ENCODE data around the gene FNDC5. TPM values are rescaled to one million over a fixed set of nuclear protein-coding genes. Genes with fewer than 3 reads are reported as not detected.
A peak's percentile ranks its signal among the peaks of the same experiment; 100 is the strongest.
"Not testable (repeated sequence)": the region's sequence is repeated elsewhere in the genome, so short reads cannot be mapped to it uniquely, and the experiment has no call there.

FNDC5 gene
- polyA plus RNA-seq (2013, experiment 1 of 2): 3.5 TPM
- polyA plus RNA-seq (2013, experiment 2 of 2): 5.0 TPM

GRCh38 chr1:32870615-32871363 is at the start of gene FNDC5:
FNDC5 (minus strand) TSS chr1:32870912.
- Histone ChIP-seq H3K27me3 (ENCODE audit: insufficient read depth, low read length) (peaks cover 32% of the 10 kb centered on the region), H3K4me3 (ENCODE audit: low read length) (peak within 1 kb of the TSS; percentile 49), H3K27ac (ENCODE audit: low read depth, low read length) (no peak within 1 kb of the TSS), H3K9me3 (ENCODE audit: insufficient read depth, low read depth, low read length) (no peaks in the 10 kb centered on the region), H3K4me1 (ENCODE audit: insufficient read depth, low read length) (peaks cover 18% of the 10 kb centered on the region), H3K36me3 (ENCODE audit: insufficient read depth, low read length) (no peaks in the 10 kb centered on the region), H3K9ac (ENCODE audit: low read depth, low read length) (no peak within 1 kb of the TSS)
- 3% methylated on average over 98 of the region's 99 CpGs for WGBS

GRCh38 chr1:32919811-32920733 is 49.4 kb upstream of the FNDC5 start:
- Histone ChIP-seq H3K36me3 (ENCODE audit: insufficient read depth, low read length) (no peaks in the 10 kb centered on the region), H3K4me3 (ENCODE audit: low read length) (no peak overlapping the region), H3K9me3 (ENCODE audit: insufficient read depth, low read depth, low read length) (no peaks in the 10 kb centered on the region), H3K27ac (ENCODE audit: low read depth, low read length) (no peak overlapping the region), H3K4me1 (ENCODE audit: insufficient read depth, low read length) (no peaks in the 10 kb centered on the region), H3K27me3 (ENCODE audit: insufficient read depth, low read length) (peaks cover 28% of the 10 kb centered on the region), H3K9ac (ENCODE audit: low read depth, low read length) (no peak overlapping the region)
- WGBS: 89% methylated on average over 11 of the region's 11 CpGs

GRCh38 chr1:32918179-32918578 is 47.5 kb upstream of the FNDC5 start:
- H3K9me3 ChIP-seq (ENCODE audit: insufficient read depth, low read depth, low read length): no peaks in the 10 kb centered on the region
- no peak overlapping the region for H3K27ac ChIP-seq (ENCODE audit: low read depth, low read length)
- H3K36me3 ChIP-seq (ENCODE audit: insufficient read depth, low read length): no peaks in the 10 kb centered on the region
- H3K4me1 ChIP-seq (ENCODE audit: insufficient read depth, low read length): no peaks in the 10 kb centered on the region
- H3K4me3 ChIP-seq (ENCODE audit: low read length): no peak overlapping the region
- no peak overlapping the region for H3K9ac ChIP-seq (ENCODE audit: low read depth, low read length)
- peaks cover 9% of the 10 kb centered on the region for H3K27me3 ChIP-seq (ENCODE audit: insufficient read depth, low read length)
- 57% methylated on average over 1 of the region's 1 CpG for WGBS

GRCh38 chr1:32917521-32917920 is 46.8 kb upstream of the FNDC5 start:
- Histone ChIP-seq H3K4me3 (ENCODE audit: low read length) (no peak overlapping the region), H3K27me3 (ENCODE audit: insufficient read depth, low read length) (peaks cover 3% of the 10 kb centered on the region), H3K9me3 (ENCODE audit: insufficient read depth, low read depth, low read length) (no peaks in the 10 kb centered on the region), H3K4me1 (ENCODE audit: insufficient read depth, low read length) (no peaks in the 10 kb centered on the region), H3K36me3 (ENCODE audit: insufficient read depth, low read length) (no peaks in the 10 kb centered on the region), H3K27ac (ENCODE audit: low read depth, low read length) (no peak overlapping the region), H3K9ac (ENCODE audit: low read depth, low read length) (no peak overlapping the region)
- 78% methylated on average over 7 of the region's 7 CpGs for WGBS

GRCh38 chr1:32915766-32916706 is 45.3 kb upstream of the FNDC5 start:
- Histone ChIP-seq H3K36me3 (ENCODE audit: insufficient read depth, low read length) (no peaks in the 10 kb centered on the region), H3K4me1 (ENCODE audit: insufficient read depth, low read length) (no peaks in the 10 kb centered on the region), H3K4me3 (ENCODE audit: low read length) (no peak overlapping the region), H3K27ac (ENCODE audit: low read depth, low read length) (no peak overlapping the region), H3K27me3 (ENCODE audit: insufficient read depth, low read length) (no peaks in the 10 kb centered on the region; the same call in 1 of the 2 replicates), H3K9ac (ENCODE audit: low read depth, low read length) (no peak overlapping the region), H3K9me3 (ENCODE audit: insufficient read depth, low read depth, low read length) (no peaks in the 10 kb centered on the region)
- WGBS: 93% methylated on average over 10 of the region's 12 CpGs

GRCh38 chr1:32910319-32910718 is 39.6 kb upstream of the FNDC5 start:
- H3K9me3 ChIP-seq (ENCODE audit: insufficient read depth, low read depth, low read length): no peaks in the 10 kb centered on the region
- WGBS: 94% methylated on average over 2 of the region's 5 CpGs
- no peaks in the 10 kb centered on the region for H3K4me1 ChIP-seq (ENCODE audit: insufficient read depth, low read length)

GRCh38 chr1:32907435-32907834 is 36.7 kb upstream of the FNDC5 start:
- WGBS: 64% methylated on average over 4 of the region's 4 CpGs
- no peak overlapping the region for H3K9ac ChIP-seq (ENCODE audit: low read depth, low read length)
- H3K27me3 ChIP-seq (ENCODE audit: insufficient read depth, low read length): peaks cover 8% of the 10 kb centered on the region
- H3K9me3 ChIP-seq (ENCODE audit: insufficient read depth, low read depth, low read length): no peaks in the 10 kb centered on the region
- H3K27ac ChIP-seq (ENCODE audit: low read depth, low read length): no peak overlapping the region
- H3K4me1 ChIP-seq (ENCODE audit: insufficient read depth, low read length): no peaks in the 10 kb centered on the region
- H3K36me3 ChIP-seq (ENCODE audit: insufficient read depth, low read length): no peaks in the 10 kb centered on the region
- no peak overlapping the region for H3K4me3 ChIP-seq (ENCODE audit: low read length)

More at GRCh38 chr1:32910319-32910718, 39.6 kb upstream of the FNDC5 start:
- no peak overlapping the region for H3K4me3 ChIP-seq (ENCODE audit: low read length)
- H3K36me3 ChIP-seq (ENCODE audit: insufficient read depth, low read length): no peaks in the 10 kb centered on the region
- no peaks in the 10 kb centered on the region; the same call in 1 of the 2 replicates for H3K27me3 ChIP-seq (ENCODE audit: insufficient read depth, low read length)
- H3K9ac ChIP-seq (ENCODE audit: low read depth, low read length): no peak overlapping the region
- no peak overlapping the region for H3K27ac ChIP-seq (ENCODE audit: low read depth, low read length)

GRCh38 chr1:32906654-32907053 is 35.9 kb upstream of the FNDC5 start:
- Histone ChIP-seq H3K9ac (ENCODE audit: low read depth, low read length) (no peak overlapping the region), H3K9me3 (ENCODE audit: insufficient read depth, low read depth, low read length) (no peaks in the 10 kb centered on the region), H3K4me3 (ENCODE audit: low read length) (no peak overlapping the region), H3K4me1 (ENCODE audit: insufficient read depth, low read length) (no peaks in the 10 kb centered on the region), H3K27me3 (ENCODE audit: insufficient read depth, low read length) (peaks cover 16% of the 10 kb centered on the region), H3K36me3 (ENCODE audit: insufficient read depth, low read length) (no peaks in the 10 kb centered on the region), H3K27ac (ENCODE audit: low read depth, low read length) (no peak overlapping the region)
- WGBS: 89% methylated on average over 7 of the region's 7 CpGs

- H3K27ac ChIP-seq (ENCODE audit: low read depth, low read length); H3K36me3 ChIP-seq (ENCODE audit: insufficient read depth, low read length); H3K9ac ChIP-seq (ENCODE audit: low read depth, low read length); H3K4me3 ChIP-seq (ENCODE audit: low read length); H3K4me1 ChIP-seq (ENCODE audit: insufficient read depth, low read length); H3K9me3 ChIP-seq (ENCODE audit: insufficient read depth, low read depth, low read length): not testable (repeated sequence)
- H3K27me3 ChIP-seq (ENCODE audit: insufficient read depth, low read length): peaks cover 25% of the 10 kb centered on the region
- WGBS: 82% methylated on average over 10 of the region's 10 CpGs
Measured at GRCh38 chr1:32905588-32905987, 34.9 kb upstream of the FNDC5 start.

- 85% methylated on average over 2 of the region's 2 CpGs for WGBS
- Histone ChIP-seq H3K9ac (ENCODE audit: low read depth, low read length) (no peak overlapping the region), H3K27ac (ENCODE audit: low read depth, low read length) (no peak overlapping the region), H3K4me1 (ENCODE audit: insufficient read depth, low read length) (no peaks in the 10 kb centered on the region), H3K27me3 (ENCODE audit: insufficient read depth, low read length) (peaks cover 33% of the 10 kb centered on the region), H3K9me3 (ENCODE audit: insufficient read depth, low read depth, low read length) (no peaks in the 10 kb centered on the region), H3K4me3 (ENCODE audit: low read length) (no peak overlapping the region), H3K36me3 (ENCODE audit: insufficient read depth, low read length) (no peaks in the 10 kb centered on the region)
Measured at GRCh38 chr1:32904797-32905196, 34.1 kb upstream of the FNDC5 start.
